Neural progenitor cell (in vitro differentiated cells): ENCODE measurements around the gene TRMT2B. TPM values are rescaled to one million over a fixed set of nuclear protein-coding genes. Genes with fewer than 3 reads are reported as not detected.
"Not testable (repeated sequence)": the region's sequence is repeated elsewhere in the genome, so short reads cannot be mapped to it uniquely, and the experiment has no call there.

Experiments used
- DNase-seq: peaks from one replicate; pipeline ENCODE4 v3.0.0-alpha.2; 2016; ENCODE audit warnings: low spot score
- H2AFZ ChIP-seq: fragments of 200-600 bp; sonication (generic); replicated peaks from 2 replicates; pipeline ENCODE4 v1.6.1; 2016; ENCODE audit warnings: antibody characterized with exemption
- H3F3A ChIP-seq: fragments of 200-600 bp; sonication (generic); 2 replicates; pipeline ENCODE4 v1.6.1; 2016; ENCODE audit warnings: antibody characterized with exemption, low read depth
- H3K27ac ChIP-seq: fragments of 200-600 bp; sonication (generic); 2 replicates; pipeline ENCODE4 v1.5.1; 2016; ENCODE audit warnings: mild to moderate bottlenecking
- H3K27me3 ChIP-seq: fragments of 200-600 bp; sonication (generic); 2 replicates; pipeline ENCODE4 v1.6.1; 2016; ENCODE audit warnings: mild to moderate bottlenecking, moderate library complexity
- H3K36me3 ChIP-seq: fragments of 200-600 bp; sonication (generic); 2 replicates; pipeline ENCODE4 v1.5.1; 2016
- H3K4me1 ChIP-seq: fragments of 200-600 bp; sonication (generic); 2 replicates; pipeline ENCODE4 v1.6.1; 2016; ENCODE audit warnings: mixed run types
- H3K4me2 ChIP-seq: fragments of 200-600 bp; sonication (generic); 2 replicates; pipeline ENCODE4 v1.6.1; 2016
- H3K4me3 ChIP-seq: fragments of 200-600 bp; sonication (generic); 2 replicates; pipeline ENCODE4 v1.5.1; 2016
- H3K79me2 ChIP-seq: fragments of 200-600 bp; sonication (generic); 2 replicates; pipeline ENCODE4 v1.6.1; 2016; ENCODE audit warnings: low read depth
- H3K9ac ChIP-seq: fragments of 200-600 bp; sonication (generic); 2 replicates; pipeline ENCODE4 v1.6.1; 2016
- H3K9me3 ChIP-seq: fragments of 200-600 bp; sonication (generic); 2 replicates; pipeline ENCODE4 v1.5.1; 2016; ENCODE audit warnings: low read depth
- H4K20me1 ChIP-seq: fragments of 200-600 bp; sonication (generic); 2 replicates; pipeline ENCODE4 v1.6.1; 2016; ENCODE audit warnings: low read depth
- H3K27ac Mint-ChIP-seq: 3 replicates; pipeline ENCODE4 v1.8.0; 2021; ENCODE audit warnings: mixed read lengths
- H3K27me3 Mint-ChIP-seq: 2 replicates; pipeline ENCODE4 v1.8.0; 2022; ENCODE audit warnings: low read depth, mild to moderate bottlenecking, inconsistent platforms, moderate library complexity, mixed read lengths; ENCODE audit not compliant: insufficient read depth
- H3K36me3 Mint-ChIP-seq: 3 replicates; pipeline ENCODE4 v1.8.0; 2021; ENCODE audit warnings: mixed read lengths
- H3K4me1 Mint-ChIP-seq: 3 replicates; pipeline ENCODE4 v1.8.0; 2021; ENCODE audit warnings: mixed read lengths
- H3K4me3 Mint-ChIP-seq: 3 replicates; pipeline ENCODE4 v1.8.0; 2021; ENCODE audit warnings: mild to moderate bottlenecking, moderate library complexity, mixed read lengths
- H3K9me3 Mint-ChIP-seq: 3 replicates; pipeline ENCODE4 v1.8.0; 2020; ENCODE audit warnings: mixed read lengths
- EZH2 ChIP-seq: fragments of 200-600 bp; sonication (generic); IDR thresholded peaks from 2 replicates; pipeline ENCODE4 v1.6.1; 2017; ENCODE audit warnings: antibody characterized with exemption, mild to moderate bottlenecking, moderate library complexity
- EZH2phosphoT487 ChIP-seq: fragments of 200-600 bp; sonication (generic); IDR thresholded peaks from 2 replicates; pipeline ENCODE4 v1.6.1; 2017; ENCODE audit warnings: antibody characterized with exemption
- total RNA-seq: library from RNA; depleted of rRNA; stranded (reverse); fragments of >200 nt; gene quantifications from 2 replicates; pipeline ENCODE4 v1.2.3, GENCODE V29; 2015; ENCODE audit warnings: low replicate concordance
- TF ChIP-seq, protein P1 (sequence below): fragments of 200-600 bp; sonication (generic); IDR thresholded peaks from 2 replicates; pipeline ENCODE4 v1.5.1; 2017; ENCODE audit warnings: antibody characterized with exemption, mild to moderate bottlenecking

TRMT2B gene
- total RNA-seq, 1 donor from 2014 or later, result 11.5 TPM

DNA sequence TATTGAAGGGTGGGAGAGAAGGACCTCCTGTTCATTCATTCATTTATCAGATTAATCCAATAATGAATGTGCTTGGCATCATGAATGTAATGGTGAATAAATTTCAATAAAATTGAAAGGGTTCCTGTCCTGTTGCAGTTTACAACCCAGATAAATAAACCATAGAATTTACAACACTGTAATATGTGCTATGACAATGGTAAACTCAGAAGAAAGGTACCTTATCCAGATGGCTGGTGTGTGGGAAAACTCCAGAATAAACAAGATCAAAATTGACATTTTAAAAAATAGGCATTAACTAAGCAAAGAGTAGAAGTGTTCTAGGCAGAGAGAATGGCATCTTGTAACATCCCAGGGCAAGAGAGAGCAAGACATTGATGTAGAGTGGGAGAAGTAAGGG, 67.1 kb downstream of the TRMT2B start:
- Mint-ChIP-seq H3K4me1 (no peaks in the 10 kb centered on the region), H3K27ac (no peak overlapping the region), H3K27me3 (no peaks in the 10 kb centered on the region), H3K4me3 (no peak overlapping the region), H3K36me3 (no peaks in the 10 kb centered on the region), H3K9me3 (no peaks in the 10 kb centered on the region)
- Histone ChIP-seq H2AFZ (no peak overlapping the region), H3K4me2 (no peak overlapping the region), H3K36me3 (no peaks in the 10 kb centered on the region), H3K9ac (no peak overlapping the region), H3K9me3 (no peaks in the 10 kb centered on the region), H3F3A (no peaks in the 10 kb centered on the region), H3K27me3 (no peaks in the 10 kb centered on the region), H3K4me1 (no peaks in the 10 kb centered on the region), H4K20me1 (no peaks in the 10 kb centered on the region), H3K4me3 (no peak overlapping the region), H3K79me2 (no peaks in the 10 kb centered on the region), H3K27ac (no peak overlapping the region)
- no peak for DNase-seq
- TF ChIP-seq, protein P1, sequence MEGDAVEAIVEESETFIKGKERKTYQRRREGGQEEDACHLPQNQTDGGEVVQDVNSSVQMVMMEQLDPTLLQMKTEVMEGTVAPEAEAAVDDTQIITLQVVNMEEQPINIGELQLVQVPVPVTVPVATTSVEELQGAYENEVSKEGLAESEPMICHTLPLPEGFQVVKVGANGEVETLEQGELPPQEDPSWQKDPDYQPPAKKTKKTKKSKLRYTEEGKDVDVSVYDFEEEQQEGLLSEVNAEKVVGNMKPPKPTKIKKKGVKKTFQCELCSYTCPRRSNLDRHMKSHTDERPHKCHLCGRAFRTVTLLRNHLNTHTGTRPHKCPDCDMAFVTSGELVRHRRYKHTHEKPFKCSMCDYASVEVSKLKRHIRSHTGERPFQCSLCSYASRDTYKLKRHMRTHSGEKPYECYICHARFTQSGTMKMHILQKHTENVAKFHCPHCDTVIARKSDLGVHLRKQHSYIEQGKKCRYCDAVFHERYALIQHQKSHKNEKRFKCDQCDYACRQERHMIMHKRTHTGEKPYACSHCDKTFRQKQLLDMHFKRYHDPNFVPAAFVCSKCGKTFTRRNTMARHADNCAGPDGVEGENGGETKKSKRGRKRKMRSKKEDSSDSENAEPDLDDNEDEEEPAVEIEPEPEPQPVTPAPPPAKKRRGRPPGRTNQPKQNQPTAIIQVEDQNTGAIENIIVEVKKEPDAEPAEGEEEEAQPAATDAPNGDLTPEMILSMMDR, result no peak
- TF ChIP-seq EZH2, result no peak
- TF ChIP-seq EZH2phosphoT487, result no peak

DNA sequence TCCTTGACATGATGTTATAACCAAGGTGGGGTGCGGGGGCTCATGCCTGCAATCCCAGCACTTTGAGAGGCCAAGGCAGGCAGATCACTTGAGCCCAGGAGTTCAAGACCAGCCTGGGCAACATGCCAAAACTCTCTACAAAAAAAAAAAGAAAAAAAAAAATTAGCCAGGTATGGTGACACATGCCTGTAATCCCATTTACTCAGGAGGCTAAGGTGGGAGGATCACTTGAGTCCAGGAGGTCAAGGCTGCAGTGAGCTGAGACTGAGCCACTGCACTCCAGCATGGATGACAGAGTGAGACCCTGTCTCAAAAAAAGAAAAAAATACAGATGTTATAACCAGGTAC, 70.4 kb downstream of the TRMT2B start:
- H3K9me3 ChIP-seq, H2AFZ ChIP-seq, H3K9me3 Mint-ChIP-seq, H3K9ac ChIP-seq, H3K79me2 ChIP-seq, H3K4me3 ChIP-seq, H3K27me3 ChIP-seq, H3K27me3 Mint-ChIP-seq, H3K4me3 Mint-ChIP-seq, H3K4me1 Mint-ChIP-seq, H3K4me2 ChIP-seq, H3K36me3 Mint-ChIP-seq, H3K4me1 ChIP-seq, H3K27ac Mint-ChIP-seq, H3K27ac ChIP-seq, H3K36me3 ChIP-seq, H3F3A ChIP-seq, H4K20me1 ChIP-seq, DNase-seq: not testable (repeated sequence)

DNA sequence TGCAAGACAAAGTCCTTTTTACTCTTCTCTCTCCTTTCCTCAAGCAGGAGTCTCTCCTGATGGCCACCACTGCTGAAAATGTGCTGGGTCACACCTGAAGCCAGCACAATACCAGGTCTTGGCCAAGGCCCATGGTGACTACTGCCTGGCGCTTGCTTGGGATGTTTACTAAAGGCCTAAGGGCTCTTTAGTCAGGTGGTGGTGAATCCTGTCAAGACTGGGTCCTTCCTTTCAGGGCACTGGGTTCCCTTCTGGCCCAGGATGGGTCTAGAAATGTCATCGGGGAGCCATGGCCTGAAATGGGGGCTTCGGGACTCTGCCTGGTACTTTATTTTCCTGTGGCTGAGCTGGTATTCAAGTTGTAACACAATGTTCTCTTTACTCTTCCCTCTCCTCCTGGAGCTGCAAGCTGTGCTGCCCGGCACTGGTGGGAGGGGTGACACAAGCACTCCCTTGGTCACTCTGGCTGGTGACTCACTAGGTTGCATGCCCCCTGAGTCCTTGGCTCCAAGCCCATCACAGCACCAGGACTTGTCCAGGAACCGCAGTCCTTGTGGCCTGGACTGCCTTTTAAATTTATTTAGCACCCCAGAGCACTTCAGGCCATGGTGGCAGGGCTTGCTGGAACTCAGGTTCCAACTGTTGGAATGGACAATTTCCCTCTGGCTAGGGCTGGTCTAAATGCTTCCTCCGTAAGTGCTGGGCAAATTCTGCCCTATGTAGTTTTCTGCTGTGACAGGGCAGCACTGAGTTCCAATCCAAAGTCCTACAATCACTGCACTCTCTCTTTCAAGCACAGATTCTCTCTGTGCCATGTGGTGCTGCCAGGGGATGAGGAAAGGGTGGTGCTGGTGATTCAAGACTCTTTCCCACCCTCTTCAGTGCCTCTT, 71.1 kb downstream of the TRMT2B start:
- H3K27ac ChIP-seq, result no peak overlapping the region

More for the DNA sequence above, 71.1 kb downstream of the TRMT2B start:
- Mint-ChIP-seq H3K4me3 (no peak overlapping the region), H3K27me3 (no peaks in the 10 kb centered on the region), H3K4me1 (no peaks in the 10 kb centered on the region), H3K9me3 (peaks cover 2% of the 10 kb centered on the region), H3K27ac (no peak overlapping the region), H3K36me3 (no peaks in the 10 kb centered on the region)
- TF ChIP-seq EZH2, result no peak
- no peak for TF ChIP-seq EZH2phosphoT487
- TF ChIP-seq, protein P1, result no peak
- H3K4me3 ChIP-seq, result no peak overlapping the region
- no peaks in the 10 kb centered on the region for H3K36me3 ChIP-seq
- no peak overlapping the region for H3K4me2 ChIP-seq
- no peaks in the 10 kb centered on the region for H3F3A ChIP-seq
- H3K27me3 ChIP-seq, result no peaks in the 10 kb centered on the region
- no peaks in the 10 kb centered on the region for H3K79me2 ChIP-seq
- H4K20me1 ChIP-seq, result no peaks in the 10 kb centered on the region
- no peak for DNase-seq
- H3K9me3 ChIP-seq, result no peaks in the 10 kb centered on the region
- no peaks in the 10 kb centered on the region for H3K4me1 ChIP-seq
- no peak overlapping the region for H2AFZ ChIP-seq
- H3K9ac ChIP-seq, result no peak overlapping the region
